CD4-positive, CD25-positive, alpha-beta regulatory T cell (primary cell): ENCODE data around the gene DLGAP4. TPM values are rescaled to one million over a fixed set of nuclear protein-coding genes. Genes with fewer than 3 reads are reported as not detected.
A peak's percentile ranks its signal among the peaks of the same experiment; 100 is the strongest.

Experiments used
- ATAC-seq, 2 donors: fragments of 150-1000 bp; cut with Tn5 transposase; one replicate each; pipeline ENCODE4 v1.10.0; 2021; ENCODE audit warnings: low read depth in 2 of 2, moderate number of reproducible peaks in 2 of 2, moderate library complexity in 1 of 2
- DNase-seq, 3 donors: peaks; one replicate each; pipeline versions ENCODE4 v3.0.0 to v3.0.0-alpha.2; 2012 to 2022; ENCODE audit warnings: mixed read lengths in 1 of 3
- H3K27ac ChIP-seq: one replicate; pipeline ENCODE4 v1.7.0; 2013; ENCODE audit warnings: mild to moderate bottlenecking, low read length; ENCODE audit not compliant: insufficient read depth, poor library complexity, severe bottlenecking
- H3K27me3 ChIP-seq: one replicate; pipeline ENCODE4 v1.7.0; 2013; ENCODE audit warnings: low read length; ENCODE audit not compliant: control insufficient read depth, insufficient read depth
- H3K36me3 ChIP-seq: one replicate; pipeline ENCODE4 v1.7.0; 2013; ENCODE audit warnings: mild to moderate bottlenecking, low read length, moderate library complexity; ENCODE audit not compliant: control insufficient read depth, insufficient read depth
- H3K4me1 ChIP-seq: 2 replicates; pipeline ENCODE4 v1.7.0; 2013; ENCODE audit warnings: mild to moderate bottlenecking, low read length; ENCODE audit not compliant: insufficient read depth, control insufficient read depth, poor library complexity, severe bottlenecking
- H3K4me3 ChIP-seq: one replicate; pipeline ENCODE4 v1.7.0; 2013; ENCODE audit warnings: low read depth, mild to moderate bottlenecking, low read length, moderate library complexity
- H3K9me3 ChIP-seq, 2 experiments: 1 replicate in 1 of 2; 2 replicates in 1 of 2; pipeline ENCODE4 v1.7.0; 2013; ENCODE audit warnings: low read length in 2 of 2, mild to moderate bottlenecking in 1 of 2, moderate library complexity in 1 of 2; ENCODE audit not compliant: control insufficient read depth in 2 of 2
- H3K27ac Mint-ChIP-seq, 3 donors: one replicate each; pipeline ENCODE4 v1.8.0; 2020 to 2022; ENCODE audit warnings: mild to moderate bottlenecking in 3 of 3, mixed read lengths in 3 of 3, moderate library complexity in 2 of 3
- H3K27me3 Mint-ChIP-seq: one replicate; pipeline ENCODE4 v1.8.0; 2022; ENCODE audit warnings: mild to moderate bottlenecking, mixed read lengths
- H3K36me3 Mint-ChIP-seq: one replicate; pipeline ENCODE4 v1.8.0; 2020; ENCODE audit warnings: mixed read lengths
- H3K4me1 Mint-ChIP-seq, 4 donors: one replicate each; pipeline ENCODE4 v1.8.0; 2020 to 2022; ENCODE audit warnings: mixed read lengths in 4 of 4, mild to moderate bottlenecking in 1 of 4
- H3K4me3 Mint-ChIP-seq, 4 donors: one replicate each; pipeline ENCODE4 v1.8.0; 2020 to 2022; ENCODE audit warnings: mild to moderate bottlenecking in 4 of 4, mixed read lengths in 4 of 4, moderate library complexity in 3 of 4
- H3K9me3 Mint-ChIP-seq, 7 donors: one replicate each; pipeline ENCODE4 v1.8.0; 2020 to 2022; ENCODE audit warnings: mixed read lengths in 7 of 7, mild to moderate bottlenecking in 3 of 7, moderate library complexity in 2 of 7
- polyA plus RNA-seq, 4 donors: library from polyadenylated mRNA; unstranded; fragments of 300-500 nt; fragmentation: Illumina TruSeq; gene quantifications; one replicate each; pipeline ENCODE4 v1.2.3, GENCODE V29; 2021
- total RNA-seq: library from RNA; stranded (reverse); gene quantifications from one replicate; pipeline ENCODE4 v1.2.3, GENCODE V29; 2022

DLGAP4 gene, protein sequence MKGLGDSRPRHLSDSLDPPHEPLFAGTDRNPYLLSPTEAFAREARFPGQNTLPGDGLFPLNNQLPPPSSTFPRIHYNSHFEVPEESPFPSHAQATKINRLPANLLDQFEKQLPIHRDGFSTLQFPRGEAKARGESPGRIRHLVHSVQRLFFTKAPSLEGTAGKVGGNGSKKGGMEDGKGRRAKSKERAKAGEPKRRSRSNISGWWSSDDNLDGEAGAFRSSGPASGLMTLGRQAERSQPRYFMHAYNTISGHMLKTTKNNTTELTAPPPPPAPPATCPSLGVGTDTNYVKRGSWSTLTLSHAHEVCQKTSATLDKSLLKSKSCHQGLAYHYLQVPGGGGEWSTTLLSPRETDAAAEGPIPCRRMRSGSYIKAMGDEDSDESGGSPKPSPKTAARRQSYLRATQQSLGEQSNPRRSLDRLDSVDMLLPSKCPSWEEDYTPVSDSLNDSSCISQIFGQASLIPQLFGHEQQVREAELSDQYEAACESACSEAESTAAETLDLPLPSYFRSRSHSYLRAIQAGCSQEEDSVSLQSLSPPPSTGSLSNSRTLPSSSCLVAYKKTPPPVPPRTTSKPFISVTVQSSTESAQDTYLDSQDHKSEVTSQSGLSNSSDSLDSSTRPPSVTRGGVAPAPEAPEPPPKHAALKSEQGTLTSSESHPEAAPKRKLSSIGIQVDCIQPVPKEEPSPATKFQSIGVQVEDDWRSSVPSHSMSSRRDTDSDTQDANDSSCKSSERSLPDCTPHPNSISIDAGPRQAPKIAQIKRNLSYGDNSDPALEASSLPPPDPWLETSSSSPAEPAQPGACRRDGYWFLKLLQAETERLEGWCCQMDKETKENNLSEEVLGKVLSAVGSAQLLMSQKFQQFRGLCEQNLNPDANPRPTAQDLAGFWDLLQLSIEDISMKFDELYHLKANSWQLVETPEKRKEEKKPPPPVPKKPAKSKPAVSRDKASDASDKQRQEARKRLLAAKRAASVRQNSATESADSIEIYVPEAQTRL
- total RNA-seq (43.5 TPM), polyA plus RNA-seq (10 to 100 TPM; 10.8 to 15.2 (median 14.2) TPM)

DNA sequence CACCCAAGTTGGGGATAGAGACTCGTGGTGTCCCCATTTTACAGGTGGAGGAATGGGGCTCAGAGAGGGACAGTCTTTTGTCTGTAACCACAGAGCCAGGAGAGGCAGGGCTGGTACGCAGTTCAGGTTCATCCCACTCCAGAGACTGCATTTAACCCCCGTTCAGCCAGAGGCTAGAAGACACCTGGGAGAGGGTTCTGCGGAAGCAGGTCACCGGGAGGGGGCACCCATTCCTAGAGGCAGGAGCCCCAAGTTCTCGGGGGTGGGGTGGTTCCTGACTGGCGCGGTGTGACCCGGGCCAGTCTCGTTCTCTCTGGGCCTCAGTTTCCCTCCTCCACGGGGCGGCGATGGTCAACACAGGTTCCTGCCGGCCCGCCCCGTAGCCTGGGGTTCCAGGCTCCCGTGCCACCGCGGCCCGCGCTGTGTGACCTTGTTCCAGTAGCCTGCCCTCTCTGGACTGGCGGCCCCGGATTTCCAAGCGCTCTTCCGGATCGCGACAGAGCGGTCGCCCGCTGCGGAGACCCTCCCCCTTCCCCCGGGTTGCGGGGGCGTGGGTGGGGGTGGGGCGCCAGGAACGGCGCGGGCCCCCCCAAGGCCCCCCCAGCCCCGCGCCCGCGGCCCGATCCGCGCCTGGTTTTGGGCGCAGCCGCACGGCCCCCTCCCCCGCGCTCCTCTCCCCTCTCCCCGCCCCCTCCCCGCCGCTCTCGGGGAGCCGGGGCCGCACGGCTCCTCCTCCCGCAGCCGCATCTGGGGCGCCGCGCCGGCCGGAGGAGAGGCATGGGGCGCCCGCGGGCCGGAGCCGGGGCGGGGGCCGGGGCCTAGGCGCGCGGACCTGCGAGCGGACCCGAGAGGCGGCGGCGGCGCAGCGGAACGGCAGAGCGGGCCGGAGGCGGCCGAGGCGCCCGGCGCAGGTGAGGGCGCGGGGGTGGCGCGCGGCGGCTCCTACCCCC is at the start of gene DLGAP4:
Gene DLGAP4 (plus strand): TSS at position 738 of the 950 bp plus-strand sequence. CDS start 125,379 bp downstream, outside the sequence.
- peak within 1 kb of the TSS in 2 of 3 donors; percentile 57 to 65 for H3K27ac Mint-ChIP-seq
- Histone ChIP-seq H3K4me3 (no peak within 1 kb of the TSS), H3K9me3 (no peaks in the 10 kb centered on the region), H3K4me1 (peaks cover 7% of the 10 kb centered on the region), H3K36me3 (no peaks in the 10 kb centered on the region), H3K27me3 (peaks cover 36% of the 10 kb centered on the region), H3K27ac (no peak within 1 kb of the TSS)
- DNase-seq, result no peak
- peak within 1 kb of the TSS in 3 of 4 donors; percentile 22 to 85 (median 74) for H3K4me3 Mint-ChIP-seq
- H3K36me3 Mint-ChIP-seq, result no peaks in the 10 kb centered on the region
- peaks cover 0 to 16% (median 4%) of the 10 kb centered on the region in 4 donors for H3K4me1 Mint-ChIP-seq
- H3K27me3 Mint-ChIP-seq, result peaks cover 45% of the 10 kb centered on the region
- peaks cover 0 to 4% (median 0%) of the 10 kb centered on the region in 7 donors for H3K9me3 Mint-ChIP-seq
- ATAC-seq, result no peak

DNA sequence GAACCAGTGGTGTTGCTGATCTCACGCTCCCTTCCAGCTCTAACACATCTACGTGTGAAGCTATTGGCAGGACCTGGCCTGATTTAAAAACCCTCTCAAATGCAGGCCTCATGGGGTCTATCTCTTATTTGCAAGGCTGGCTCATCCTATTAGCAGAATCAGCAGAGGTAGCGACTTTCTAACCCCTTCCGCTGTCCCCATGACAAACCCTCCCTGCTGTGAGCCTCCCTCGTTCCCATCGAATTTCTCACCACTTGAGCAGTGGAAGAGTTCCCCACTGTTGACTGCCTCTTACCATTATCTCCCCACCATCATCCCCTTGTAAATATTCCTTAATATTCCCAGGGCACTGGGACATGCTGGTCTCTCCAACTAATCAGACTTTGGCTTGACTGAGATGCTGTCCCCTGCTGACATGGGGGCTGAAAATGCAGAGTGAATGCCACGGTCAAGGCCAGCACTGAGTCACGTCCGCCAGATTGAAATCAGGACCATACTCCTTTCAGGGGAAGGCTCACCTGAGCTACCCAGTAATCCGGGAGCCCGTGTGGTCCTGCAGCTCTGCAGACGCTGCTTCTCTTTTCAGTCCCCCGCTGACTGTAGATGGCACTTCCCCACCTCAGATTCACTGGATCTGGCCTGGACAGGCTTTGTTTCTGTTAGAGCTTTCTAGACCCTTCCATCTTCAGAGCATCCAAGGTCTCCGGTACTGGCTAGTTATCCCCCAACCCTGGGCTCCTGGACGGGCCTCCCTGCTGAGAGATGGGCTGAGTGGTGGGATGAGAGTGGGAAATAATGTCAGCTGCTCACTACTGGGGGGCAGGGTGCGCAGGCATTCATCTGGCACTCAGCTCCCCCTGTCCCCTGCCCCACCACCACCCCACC is 46.7 kb upstream of the DLGAP4 start:
- H3K27ac Mint-ChIP-seq, result no peak overlapping the region
- Histone ChIP-seq H3K4me1 (no peaks in the 10 kb centered on the region), H3K27me3 (no peaks in the 10 kb centered on the region), H3K9me3 (no peaks in the 10 kb centered on the region), H3K4me3 (no peak overlapping the region), H3K27ac (no peak overlapping the region), H3K36me3 (peaks cover 27% of the 10 kb centered on the region)
- H3K27me3 Mint-ChIP-seq, result peaks cover 5% of the 10 kb centered on the region
- ATAC-seq, result no peak
- no peak overlapping the region for H3K4me3 Mint-ChIP-seq
- peaks cover 24% of the 10 kb centered on the region for H3K36me3 Mint-ChIP-seq
- no peaks in the 10 kb centered on the region for H3K4me1 Mint-ChIP-seq
- DNase-seq, result no peak
- H3K9me3 Mint-ChIP-seq, result peaks cover 0 to 4% (median 0%) of the 10 kb centered on the region in 7 donors

DNA sequence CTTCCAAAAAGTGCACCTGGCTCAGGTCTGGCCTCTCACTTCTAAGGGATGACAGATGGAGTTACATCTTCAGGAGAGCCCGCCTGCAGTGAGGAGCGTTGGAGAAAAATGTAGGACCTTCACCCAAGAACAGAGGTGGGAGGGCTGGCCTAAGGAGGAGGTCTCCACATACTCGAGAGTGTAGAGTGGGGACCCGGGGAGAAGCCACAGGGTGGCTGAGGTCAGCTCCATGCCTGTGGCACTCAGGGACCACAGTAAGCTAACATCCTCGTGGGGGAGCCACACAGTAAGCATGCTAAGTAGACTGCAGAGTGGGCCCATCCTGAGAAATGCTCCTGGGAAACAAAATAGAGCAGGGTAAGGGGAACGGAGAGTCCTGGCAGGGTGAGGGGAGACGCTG is 45.8 kb upstream of the DLGAP4 start:
- ATAC-seq, result no peak
- Mint-ChIP-seq H3K27me3 (peaks cover 5% of the 10 kb centered on the region), H3K4me1 (no peaks in the 10 kb centered on the region), H3K27ac (no peak overlapping the region), H3K36me3 (peaks cover 17% of the 10 kb centered on the region), H3K4me3 (no peak overlapping the region), H3K9me3 (peaks cover 0 to 4% (median 0%) of the 10 kb centered on the region in 7 donors)
- H3K4me3 ChIP-seq, result no peak overlapping the region
- no peaks in the 10 kb centered on the region for H3K4me1 ChIP-seq
- no peaks in the 10 kb centered on the region for H3K9me3 ChIP-seq
- DNase-seq, result no peak
- H3K27me3 ChIP-seq, result no peaks in the 10 kb centered on the region
- peaks cover 22% of the 10 kb centered on the region for H3K36me3 ChIP-seq
- no peak overlapping the region for H3K27ac ChIP-seq

DNA sequence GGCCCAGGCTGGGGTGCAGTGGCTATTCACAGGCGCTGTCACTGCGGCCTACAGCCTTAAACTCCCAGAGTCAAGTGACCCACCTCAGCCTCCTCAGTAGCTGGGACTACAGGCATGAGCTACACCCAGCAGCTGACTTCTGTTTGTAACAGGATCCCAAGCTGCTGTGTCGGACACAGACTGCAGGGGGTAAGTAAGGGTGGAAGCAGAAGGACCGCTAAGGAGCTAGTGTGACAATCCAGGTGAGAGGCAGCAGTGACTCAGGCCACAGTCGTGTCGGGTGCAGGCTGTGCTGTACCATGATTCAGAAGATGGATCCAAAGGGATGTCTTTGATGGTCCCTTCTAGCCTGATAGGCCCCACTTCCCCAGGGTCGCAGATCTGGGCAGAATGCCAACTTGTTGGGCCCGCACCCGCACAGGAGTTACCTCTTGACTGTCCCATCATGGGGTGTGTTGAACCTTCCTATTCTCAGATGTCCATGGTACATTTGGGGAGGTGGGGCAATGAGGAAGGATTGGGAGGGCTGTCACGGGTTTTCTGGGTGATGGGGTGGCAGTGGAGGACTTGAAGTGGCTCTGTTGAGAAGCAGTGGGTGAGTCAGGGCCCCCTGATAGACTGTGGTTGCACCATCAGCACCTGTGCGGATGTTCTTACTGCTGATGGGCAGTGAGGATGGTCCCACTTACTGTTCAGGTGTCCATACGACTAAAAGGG is 44.6 kb upstream of the DLGAP4 start:
- Histone ChIP-seq H3K9me3 (no peaks in the 10 kb centered on the region), H3K27ac (no peak overlapping the region), H3K4me3 (no peak overlapping the region), H3K36me3 (peaks cover 10% of the 10 kb centered on the region), H3K4me1 (no peaks in the 10 kb centered on the region), H3K27me3 (no peaks in the 10 kb centered on the region)
- DNase-seq (no peak), ATAC-seq (no peak)
- H3K4me1 Mint-ChIP-seq, result no peaks in the 10 kb centered on the region
- H3K27ac Mint-ChIP-seq, result peak overlapping the region in 1 of 3 donors; percentile 17
- H3K27me3 Mint-ChIP-seq, result peaks cover 5% of the 10 kb centered on the region
- H3K4me3 Mint-ChIP-seq, result no peak overlapping the region
- peaks cover 7% of the 10 kb centered on the region for H3K36me3 Mint-ChIP-seq
- H3K9me3 Mint-ChIP-seq, result peaks cover 0 to 4% (median 0%) of the 10 kb centered on the region in 7 donors

DNA sequence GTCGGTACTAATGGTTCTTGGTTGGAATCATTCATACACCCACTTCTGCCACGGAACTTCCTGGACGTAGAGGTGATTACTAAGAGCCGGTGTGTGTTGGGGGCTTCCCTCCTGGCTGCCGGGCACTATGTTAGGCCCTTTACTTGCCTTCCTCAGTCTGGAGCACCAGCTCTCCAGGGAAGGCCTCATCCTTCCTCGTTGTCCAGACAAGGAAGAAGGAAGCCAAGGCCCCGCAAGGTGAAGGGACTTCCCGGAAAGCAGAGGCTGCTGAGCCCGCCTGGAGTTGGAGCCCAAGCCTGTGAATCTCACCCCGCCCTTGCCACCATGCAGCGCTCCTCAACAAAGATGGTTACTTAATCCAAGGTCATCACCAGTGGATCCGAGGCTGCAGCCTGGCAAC is 43.7 kb upstream of the DLGAP4 start:
- peaks cover 0 to 4% (median 0%) of the 10 kb centered on the region in 7 donors for H3K9me3 Mint-ChIP-seq
- H3K27ac Mint-ChIP-seq, result no peak overlapping the region
- H3K4me3 ChIP-seq, result no peak overlapping the region

DNA sequence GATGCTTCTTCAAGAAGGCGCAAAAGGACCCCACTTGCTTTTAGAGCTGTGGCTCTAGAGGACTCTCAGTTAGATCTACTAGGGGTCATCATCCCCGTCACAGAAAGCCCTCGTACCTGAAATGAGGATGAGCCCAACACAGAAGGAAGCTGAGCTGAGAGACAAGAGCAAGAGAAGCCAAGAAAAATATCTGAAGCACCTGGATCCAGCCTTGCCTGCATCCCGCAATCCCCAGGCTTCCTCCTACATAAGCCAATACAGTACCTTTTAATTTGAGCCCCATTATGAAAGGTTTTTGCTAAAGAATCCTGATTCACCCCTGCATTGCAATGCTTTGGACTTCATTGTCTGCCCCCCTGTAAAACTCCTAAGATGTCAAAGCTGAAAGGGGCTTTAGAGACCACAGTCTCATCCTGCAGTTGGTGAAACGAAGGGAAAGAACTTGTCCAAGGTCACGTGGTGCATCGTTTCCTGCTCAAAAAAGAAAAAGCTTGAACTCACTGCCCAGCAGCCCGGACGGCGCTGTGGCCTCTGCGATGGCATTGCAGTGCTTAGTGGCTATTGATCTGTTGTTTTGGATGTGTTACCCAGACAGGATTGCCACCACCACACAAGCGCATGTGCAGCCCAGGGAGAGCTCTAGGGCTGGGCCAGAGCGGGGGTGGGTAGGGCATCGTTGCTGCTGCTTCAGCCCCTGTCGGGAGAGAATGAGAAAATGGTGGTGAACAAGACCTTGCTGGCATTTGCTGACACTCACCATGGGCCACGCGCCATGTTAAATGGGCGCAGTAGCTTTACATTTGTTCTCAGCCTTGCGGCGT is 41.5 kb upstream of the DLGAP4 start:
- no peak overlapping the region for H3K4me3 ChIP-seq
- H3K27ac Mint-ChIP-seq, result no peak overlapping the region

More for the DNA sequence above, 43.7 kb upstream of the DLGAP4 start:
- no peak for DNase-seq
- no peaks in the 10 kb centered on the region for H3K27me3 ChIP-seq
- peaks cover 3% of the 10 kb centered on the region for H3K36me3 ChIP-seq
- no peaks in the 10 kb centered on the region for H3K4me1 ChIP-seq
- Mint-ChIP-seq H3K27me3 (peaks cover 5% of the 10 kb centered on the region), H3K4me3 (no peak overlapping the region), H3K36me3 (no peaks in the 10 kb centered on the region), H3K4me1 (no peaks in the 10 kb centered on the region)
- no peaks in the 10 kb centered on the region for H3K9me3 ChIP-seq
- no peak for ATAC-seq
- H3K27ac ChIP-seq, result no peak overlapping the region

More for the DNA sequence above, 41.5 kb upstream of the DLGAP4 start:
- Mint-ChIP-seq H3K27me3 (peaks cover 5% of the 10 kb centered on the region), H3K4me1 (no peaks in the 10 kb centered on the region), H3K36me3 (no peaks in the 10 kb centered on the region), H3K9me3 (peaks cover 0 to 3% (median 0%) of the 10 kb centered on the region in 7 donors), H3K4me3 (no peak overlapping the region)
- no peaks in the 10 kb centered on the region for H3K4me1 ChIP-seq
- no peak for DNase-seq
- H3K36me3 ChIP-seq, result no peaks in the 10 kb centered on the region
- H3K27ac ChIP-seq, result no peak overlapping the region
- no peak for ATAC-seq
- H3K27me3 ChIP-seq, result no peaks in the 10 kb centered on the region
- no peaks in the 10 kb centered on the region for H3K9me3 ChIP-seq
